HG03457 (cell line): ENCODE results near the gene KIRREL2.

ENCODE experiments used
- ATAC-seq: cut with Tn5 transposase; IDR thresholded peaks from one replicate; pipeline ENCODE4 v1.9.1; 2021; ENCODE audit warnings: moderate number of reproducible peaks; ENCODE audit not compliant: unreplicated experiment

The KIRREL2 gene

GRCh38 chr19:35844482-35845214, 12.1 kb upstream of the KIRREL2 start:
- ATAC-seq, result no peak

- no peak for ATAC-seq
These were observed 11.3 kb upstream of the KIRREL2 start for GRCh38 chr19:35845215-35846037.

GRCh38 chr19:35846038-35846668, 10.6 kb upstream of the KIRREL2 start:
- ATAC-seq, result no peak

GRCh38 chr19:35847911-35848310, 8.8 kb upstream of the KIRREL2 start:
- no peak for ATAC-seq

GRCh38 chr19:35848486-35848885, 8.2 kb upstream of the KIRREL2 start:
- ATAC-seq, result no peak

GRCh38 chr19:35848919-35849505, 7.7 kb upstream of the KIRREL2 start:
- ATAC-seq, result no peak

- ATAC-seq, result no peak
These were observed 5.3 kb upstream of the KIRREL2 start for GRCh38 chr19:35851213-35852028.

- ATAC-seq, result no peak
These were observed 4.5 kb upstream of the KIRREL2 start, which contains the start of gene NPHS1 for GRCh38 chr19:35852029-35852780. TSS of gene NPHS1 (minus strand) at chr19:35852504. CDS start at chr19:35851837, 667 bp downstream.

- no peak for ATAC-seq
These were observed 3.5 kb upstream of the KIRREL2 start for GRCh38 chr19:35853038-35853756.

GRCh38 chr19:35858311-35858710, 1.6 kb downstream of the KIRREL2 start:
- no peak for ATAC-seq

- no peak for ATAC-seq
These were observed 2.7 kb downstream of the KIRREL2 start for GRCh38 chr19:35859414-35859813.

GRCh38 chr19:35860436-35860817, 3.7 kb downstream of the KIRREL2 start:
- ATAC-seq, result no peak

- ATAC-seq, result no peak
These were observed 4.3 kb downstream of the KIRREL2 start for GRCh38 chr19:35860818-35861639.

- no peak for ATAC-seq
These were observed 5.0 kb downstream of the KIRREL2 start for GRCh38 chr19:35861640-35862160.

- ATAC-seq, result no peak
These were observed 5.8 kb downstream of the KIRREL2 start for GRCh38 chr19:35862528-35862927.

- ATAC-seq, result no peak
These were observed 6.3 kb downstream of the KIRREL2 start for GRCh38 chr19:35863018-35863417.

GRCh38 chr19:35868172-35868822, 11.6 kb downstream of the KIRREL2 start, which contains the start of gene APLP1:
TSS of gene APLP1 (plus strand) at chr19:35868574. CDS start at chr19:35868637, 63 bp downstream.
- ATAC-seq, result no peak
